Endothelial cell of umbilical vein (primary cell): ENCODE measurements around the gene EYS.

Experiments
- CTCF ChIP-seq, 2 donors: IDR thresholded peaks; 1 replicate in 1 of 2; 2 replicates in 1 of 2; pipeline ENCODE4 v1.5.1; 2011; ENCODE audit warnings: low read length in 2 of 2, mild to moderate bottlenecking in 2 of 2, moderate library complexity in 2 of 2, control low read depth in 1 of 2, inconsistent platforms in 1 of 2, low read depth in 1 of 2; ENCODE audit not compliant: insufficient read depth in 1 of 2; ENCODE audit errors: extremely low read depth in 1 of 2
- EZH2 ChIP-seq: IDR thresholded peaks from 2 replicates; pipeline ENCODE4 v1.6.1; 2012; ENCODE audit warnings: borderline replicate concordance, low read depth, mild to moderate bottlenecking, moderate library complexity, low read length, inconsistent platforms; ENCODE audit not compliant: severe bottlenecking
- TF ChIP-seq, protein P1 (sequence below): IDR thresholded peaks from 2 replicates; pipeline ENCODE4 v1.6.1; 2011; ENCODE audit not compliant: insufficient read depth, insufficient read length

GRCh38 chr6:64672651-64673050 is 1034.4 kb downstream of the EYS start:
- no peak for TF ChIP-seq CTCF (IDR thresholded peaks at IDR 0.05; ENCODE audit: extremely low read depth in 1 of 2, insufficient read depth in 1 of 2, low read depth in 1 of 2, low read length in 2 of 2)
- TF ChIP-seq, protein P1, sequence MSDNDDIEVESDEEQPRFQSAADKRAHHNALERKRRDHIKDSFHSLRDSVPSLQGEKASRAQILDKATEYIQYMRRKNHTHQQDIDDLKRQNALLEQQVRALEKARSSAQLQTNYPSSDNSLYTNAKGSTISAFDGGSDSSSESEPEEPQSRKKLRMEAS, result no peak
- no peak for TF ChIP-seq EZH2
